Liver (tissue), 3 donors: ENCODE measurements around the gene TRAPPC2L.

Experiments used
- CTCF ChIP-seq: fragments of 150-350 bp; IDR thresholded peaks from 2 replicates; pipeline ENCODE4 v1.5.1; 2017; ENCODE audit warnings: improper control_type of control experiment, low read depth, low read length; ENCODE audit not compliant: missing input control
- FOXA2 ChIP-seq: IDR thresholded peaks from 2 replicates; pipeline ENCODE4 v1.6.1; 2016; ENCODE audit warnings: antibody characterized with exemption
- GABPA ChIP-seq, 2 donors: IDR thresholded peaks in 1 of 2; conservative IDR thresholded peaks in 1 of 2; 2 replicates each; pipeline ENCODE4 v1.6.1; 2016; ENCODE audit warnings: antibody characterized with exemption in 2 of 2, mild to moderate bottlenecking in 1 of 2, moderate library complexity in 1 of 2
- MAX ChIP-seq: IDR thresholded peaks from 2 replicates; pipeline ENCODE4 v1.6.1; 2016; ENCODE audit warnings: antibody characterized with exemption
- RAD21 ChIP-seq, 2 donors: IDR thresholded peaks; 2 replicates each; pipeline ENCODE4 v1.6.1; 2016; ENCODE audit warnings: antibody characterized with exemption in 2 of 2, mild to moderate bottlenecking in 2 of 2
- YY1 ChIP-seq: IDR thresholded peaks from 2 replicates; pipeline ENCODE4 v1.6.1; 2016; ENCODE audit warnings: antibody characterized with exemption, mild to moderate bottlenecking
- ZBTB33 ChIP-seq: IDR thresholded peaks from 2 replicates; pipeline ENCODE4 v1.6.1; 2016; ENCODE audit warnings: antibody characterized with exemption
- donor health status: healthy.
- donor health status: healthy.

GRCh38 chr16:88903267-88903666, 46.3 kb downstream of the TRAPPC2L start:
- TF ChIP-seq CTCF (no peak), ZBTB33 (no peak), FOXA2 (no peak), RAD21 (IDR thresholded peaks at IDR 0.05) (no peak), GABPA (IDR thresholded peaks at IDR 0.05 in 1 of 2, conservative IDR thresholded peaks at IDR 0.05 in 1 of 2) (no peak), YY1 (no peak), MAX (no peak)
